ENCODE results near the gene PHC1.

DNA sequence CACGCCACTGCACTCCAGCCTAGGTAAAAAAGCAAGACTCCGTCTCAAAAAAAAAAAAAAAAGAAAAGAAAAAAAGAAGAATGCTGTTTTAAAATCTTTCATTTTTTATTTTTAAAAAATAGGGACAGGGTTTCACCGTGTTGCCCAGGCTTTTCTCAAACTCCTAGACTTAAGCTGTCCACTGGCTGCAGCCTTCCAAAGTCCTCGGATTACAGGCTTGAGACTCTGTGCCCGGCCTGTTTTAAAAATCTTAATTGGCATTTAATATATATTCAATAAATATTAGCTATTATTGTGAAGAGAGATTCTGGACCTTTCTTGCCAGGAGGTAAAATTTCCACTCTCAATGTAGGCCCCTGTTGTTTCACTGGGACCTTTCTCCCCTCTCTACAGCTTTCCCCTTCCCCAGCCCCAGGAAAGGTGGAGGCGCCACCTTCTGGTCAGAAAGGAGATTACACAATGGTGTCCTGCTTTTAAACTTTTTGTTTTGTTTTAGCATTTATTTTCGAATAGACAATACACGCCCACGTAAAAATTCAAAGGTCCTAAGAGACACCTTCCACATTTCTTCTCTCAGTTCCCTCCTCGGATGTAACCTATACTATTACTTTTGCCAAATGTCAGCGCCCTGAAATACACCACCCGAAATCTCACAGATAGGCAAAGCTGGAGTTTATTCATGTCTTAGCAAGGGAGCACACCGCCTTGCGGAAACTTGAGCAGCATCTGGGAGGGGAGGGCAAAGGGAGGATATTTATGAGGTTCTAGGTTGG lies 23.8 kb upstream of the PHC1 start:
- TF ChIP-seq GATA3 (IDR thresholded peaks at IDR 0.05; ENCODE audit: low read depth, low read length), result no peak
- no peak for TF ChIP-seq GATA2 (IDR thresholded peaks at IDR 0.05; ENCODE audit: low read depth, low read length)
